Glutamatergic neuron (in vitro differentiated cells): ENCODE measurements around the gene FAH. TPM values are rescaled to one million over a fixed set of nuclear protein-coding genes. Genes with fewer than 3 reads are reported as not detected.

Experiments used
- DNase-seq: peaks from one replicate; pipeline ENCODE4 v3.0.0; 2022
- H3K27ac Mint-ChIP-seq: one replicate; pipeline ENCODE4 v1.8.0; 2020; ENCODE audit warnings: mild to moderate bottlenecking, mixed read lengths, inconsistent platforms; ENCODE audit not compliant: unreplicated experiment
- H3K27me3 Mint-ChIP-seq: one replicate; pipeline ENCODE4 v1.8.0; 2020; ENCODE audit warnings: mild to moderate bottlenecking, moderate library complexity, mixed read lengths, inconsistent platforms; ENCODE audit not compliant: unreplicated experiment
- H3K36me3 Mint-ChIP-seq: one replicate; pipeline ENCODE4 v1.8.0; 2020; ENCODE audit warnings: mild to moderate bottlenecking, mixed read lengths, inconsistent platforms; ENCODE audit not compliant: unreplicated experiment
- H3K4me1 Mint-ChIP-seq: one replicate; pipeline ENCODE4 v1.8.0; 2020; ENCODE audit warnings: mild to moderate bottlenecking, low read depth, mixed read lengths, inconsistent platforms; ENCODE audit not compliant: unreplicated experiment
- H3K4me3 Mint-ChIP-seq: one replicate; pipeline ENCODE4 v1.8.0; 2020; ENCODE audit warnings: mild to moderate bottlenecking, mixed read lengths, inconsistent platforms; ENCODE audit not compliant: unreplicated experiment
- H3K9me3 Mint-ChIP-seq: one replicate; pipeline ENCODE4 v1.8.0; 2020; ENCODE audit warnings: mild to moderate bottlenecking, moderate library complexity, mixed read lengths, inconsistent platforms; ENCODE audit not compliant: unreplicated experiment
- CTCF ChIP-seq: fragments of 200-600 bp; sonication (generic); IDR thresholded peaks from one replicate; pipeline ENCODE4 v1.5.0; 2021; ENCODE audit not compliant: partially characterized antibody, unreplicated experiment
- total RNA-seq: library from RNA; stranded (reverse); fragmentation: NEBNext Ultra II Directional; extraction: Animal tissue kit (Norgen Biotek cat#: 25700); gene quantifications from one replicate; pipeline ENCODE4 v1.2.1, GENCODE V29; 2021; ENCODE audit not compliant: unreplicated experiment

The FAH gene
- total RNA-seq, 1 donor from 2014 or later: 3.7 TPM

GRCh38 chr15:80203361-80203885 is 50.6 kb downstream of the FAH start:
- TF ChIP-seq CTCF: no peak
- H3K27me3 Mint-ChIP-seq: no peaks in the 10 kb centered on the region
- DNase-seq: no peak
- H3K4me1 Mint-ChIP-seq: peaks cover 5% of the 10 kb centered on the region
- H3K4me3 Mint-ChIP-seq: no peak overlapping the region
- no peak overlapping the region for H3K27ac Mint-ChIP-seq
- H3K36me3 Mint-ChIP-seq: no peaks in the 10 kb centered on the region
- peaks cover 3% of the 10 kb centered on the region for H3K9me3 Mint-ChIP-seq

- H3K27ac Mint-ChIP-seq: no peak overlapping the region
- peaks cover 3% of the 10 kb centered on the region for H3K9me3 Mint-ChIP-seq
- no peak for DNase-seq
- no peak overlapping the region for H3K4me3 Mint-ChIP-seq
- no peak for TF ChIP-seq CTCF
- H3K36me3 Mint-ChIP-seq: no peaks in the 10 kb centered on the region
- H3K27me3 Mint-ChIP-seq: no peaks in the 10 kb centered on the region
- peaks cover 6% of the 10 kb centered on the region for H3K4me1 Mint-ChIP-seq
Observed at GRCh38 chr15:80204231-80204630, 51.4 kb downstream of the FAH start.

- no peak for TF ChIP-seq CTCF
- Mint-ChIP-seq H3K4me1 (peaks cover 17% of the 10 kb centered on the region), H3K36me3 (no peaks in the 10 kb centered on the region), H3K27me3 (no peaks in the 10 kb centered on the region), H3K9me3 (no peaks in the 10 kb centered on the region), H3K27ac (no peak overlapping the region), H3K4me3 (no peak overlapping the region)
- no peak for DNase-seq
Observed at GRCh38 chr15:80207887-80208286, 55.1 kb downstream of the FAH start.

- H3K27me3 Mint-ChIP-seq: no peaks in the 10 kb centered on the region
- H3K4me1 Mint-ChIP-seq: peaks cover 17% of the 10 kb centered on the region
- no peak overlapping the region for H3K4me3 Mint-ChIP-seq
- H3K27ac Mint-ChIP-seq: peak overlapping the region; percentile 62
- no peak for DNase-seq
- no peak for TF ChIP-seq CTCF
- no peaks in the 10 kb centered on the region for H3K9me3 Mint-ChIP-seq
- H3K36me3 Mint-ChIP-seq: no peaks in the 10 kb centered on the region
Observed at GRCh38 chr15:80208758-80209734, 56.2 kb downstream of the FAH start.
